GM19351 (cell line): Measurements from ENCODE around the gene ZNF577.
"Not testable (repeated sequence)": the region's sequence is repeated elsewhere in the genome, so short reads cannot be mapped to it uniquely, and the experiment has no call there.

Experiments
- ATAC-seq: cut with Tn5 transposase; IDR thresholded peaks from one replicate; pipeline ENCODE4 v1.9.1; 2021; ENCODE audit warnings: mild to moderate bottlenecking, moderate library complexity; ENCODE audit not compliant: unreplicated experiment

Gene ZNF577

GRCh38 chr19:51887522-51888498 lies at the start of gene ZNF577:
TSS of gene ZNF577 (minus strand) at chr19:51887951. CDS start at chr19:51880382, 7,569 bp downstream.
- ATAC-seq: no peak

GRCh38 chr19:51931921-51932320 lies 44.2 kb upstream of the ZNF577 start:
- ATAC-seq: no peak

GRCh38 chr19:51927859-51928258 lies 40.1 kb upstream of the ZNF577 start:
- no peak for ATAC-seq

GRCh38 chr19:51926784-51927741 lies 39.3 kb upstream of the ZNF577 start, which contains the start of gene ZNF613:
TSS of gene ZNF613 (plus strand) at chr19:51927472. CDS start at chr19:51936221, 8,749 bp downstream.
- ATAC-seq: peak; percentile 81

GRCh38 chr19:51926426-51926783 lies 38.7 kb upstream of the ZNF577 start:
- no peak for ATAC-seq

- no peak for ATAC-seq
These were observed 34.2 kb upstream of the ZNF577 start for GRCh38 chr19:51921949-51922348.

- no peak for ATAC-seq
These were observed 31.9 kb upstream of the ZNF577 start for GRCh38 chr19:51919606-51920005.

GRCh38 chr19:51916167-51916566 lies 28.4 kb upstream of the ZNF577 start:
- no peak for ATAC-seq

GRCh38 chr19:51915324-51915867 lies 27.6 kb upstream of the ZNF577 start:
- no peak for ATAC-seq

- ATAC-seq: not testable (repeated sequence)
These were observed 20.2 kb upstream of the ZNF577 start for GRCh38 chr19:51907981-51908380.

- not testable (repeated sequence) for ATAC-seq
These were observed 18.4 kb upstream of the ZNF577 start for GRCh38 chr19:51906108-51906507.

GRCh38 chr19:51905639-51906038 lies 17.9 kb upstream of the ZNF577 start:
- ATAC-seq: not testable (repeated sequence)

- ATAC-seq: no peak
These were observed 17.5 kb upstream of the ZNF577 start for GRCh38 chr19:51905206-51905605.

GRCh38 chr19:51904331-51905165 lies 16.8 kb upstream of the ZNF577 start, which contains the start of gene ZNF649:
TSS of gene ZNF649 (minus strand) at chr19:51905017. CDS start at chr19:51900107, 4,910 bp downstream.
- ATAC-seq: peak; percentile 84

- ATAC-seq: no peak
These were observed 15.4 kb upstream of the ZNF577 start for GRCh38 chr19:51903192-51903591.

GRCh38 chr19:51901860-51902259 lies 14.1 kb upstream of the ZNF577 start:
- no peak for ATAC-seq

GRCh38 chr19:51891193-51891747 lies 3.5 kb upstream of the ZNF577 start:
- no peak for ATAC-seq

- ATAC-seq: no peak
These were observed 2.2 kb upstream of the ZNF577 start for GRCh38 chr19:51889934-51890333.

- no peak for ATAC-seq
These were observed 3.0 kb downstream of the ZNF577 start for GRCh38 chr19:51884713-51885112.

- ATAC-seq: no peak
These were observed 5.2 kb downstream of the ZNF577 start for GRCh38 chr19:51882518-51882917.
